NCI-H128 (cell line): ENCODE measurements around the gene KLF1.
A peak's percentile ranks its signal among the peaks of the same experiment; 100 is the strongest.
"Not testable (repeated sequence)": the region's sequence is repeated elsewhere in the genome, so short reads cannot be mapped to it uniquely, and the experiment has no call there.

Experiments
- DNase-seq: peaks from one replicate; lab custom pipeline; 2025; ENCODE audit not compliant: unreplicated experiment; lab: John Stamatoyannopoulos, UW

Gene KLF1

DNA sequence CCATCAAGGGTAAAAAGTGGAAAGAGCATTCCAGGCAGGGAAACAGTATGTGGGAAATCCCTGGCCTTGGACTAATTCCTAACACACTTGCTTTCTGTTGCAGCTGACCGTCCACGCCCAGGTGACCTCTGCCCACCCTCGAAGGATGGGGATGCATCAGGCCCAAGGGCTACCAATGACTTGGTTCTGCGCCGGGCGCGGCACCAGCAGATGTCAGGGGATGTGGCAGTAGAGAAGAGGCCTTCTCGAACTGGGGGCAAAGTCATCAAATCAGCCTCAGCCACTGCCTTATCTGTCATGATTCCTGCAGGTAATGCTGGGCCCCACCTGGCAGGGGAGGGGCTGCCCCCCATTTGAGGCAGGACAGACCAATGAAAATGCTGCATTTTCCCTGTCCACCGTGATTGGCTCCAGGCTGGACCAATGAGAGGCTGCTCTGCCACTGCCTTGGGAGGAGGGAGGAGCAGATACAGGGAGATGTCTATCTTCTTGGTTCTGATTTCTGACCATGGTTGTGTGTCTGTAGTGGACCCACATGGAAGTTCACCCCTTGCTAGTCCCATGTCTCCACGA, 18.4 kb downstream of the KLF1 start:
- no peak for DNase-seq

DNA sequence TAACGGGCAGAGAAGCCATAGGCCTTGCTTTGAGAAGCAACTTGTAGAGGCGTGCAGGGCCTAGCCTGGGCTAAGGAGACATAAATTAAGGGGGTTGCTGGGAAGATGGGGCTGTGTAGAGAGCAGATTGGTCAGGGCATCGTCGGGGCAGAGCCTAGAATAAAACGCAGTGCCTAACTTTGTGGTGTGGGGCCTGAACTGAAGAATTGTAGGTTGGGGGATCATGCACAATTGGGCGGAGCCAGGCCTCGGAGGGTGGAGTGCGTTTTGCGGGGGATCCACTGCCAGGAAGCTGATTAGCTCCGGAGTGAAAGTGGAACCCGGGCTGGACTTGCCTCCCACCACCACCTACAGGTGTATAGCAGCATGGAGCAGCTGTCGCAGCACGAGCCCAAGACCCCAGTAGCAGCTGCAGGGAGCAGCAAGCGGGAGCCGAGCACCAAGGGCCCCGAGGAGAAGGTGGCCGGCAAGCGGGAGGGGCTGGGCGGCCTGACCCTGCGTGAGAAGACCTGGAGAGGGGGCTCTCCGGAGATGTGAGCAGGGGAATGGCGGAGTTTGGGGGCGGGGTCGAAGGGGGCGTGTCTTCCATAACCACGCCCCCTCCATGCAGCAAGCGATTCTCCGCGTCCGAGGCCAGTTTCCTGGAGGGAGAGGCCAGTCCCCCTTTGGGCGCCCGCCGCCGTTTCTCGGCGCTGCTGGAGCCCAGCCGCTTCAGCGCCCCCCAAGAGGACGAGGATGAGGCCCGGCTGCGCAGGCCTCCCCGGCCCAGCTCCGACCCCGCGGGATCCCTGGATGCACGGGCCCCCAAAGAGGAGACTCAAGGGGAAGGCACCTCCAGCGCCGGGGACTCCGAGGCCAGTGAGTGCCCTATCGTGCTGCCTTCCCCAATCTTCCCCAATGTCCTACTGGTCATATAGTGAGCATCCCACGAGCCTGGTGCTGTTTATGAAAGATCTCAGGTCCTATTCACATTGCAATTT, 19.6 kb downstream of the KLF1 start:
- DNase-seq: no peak

DNA sequence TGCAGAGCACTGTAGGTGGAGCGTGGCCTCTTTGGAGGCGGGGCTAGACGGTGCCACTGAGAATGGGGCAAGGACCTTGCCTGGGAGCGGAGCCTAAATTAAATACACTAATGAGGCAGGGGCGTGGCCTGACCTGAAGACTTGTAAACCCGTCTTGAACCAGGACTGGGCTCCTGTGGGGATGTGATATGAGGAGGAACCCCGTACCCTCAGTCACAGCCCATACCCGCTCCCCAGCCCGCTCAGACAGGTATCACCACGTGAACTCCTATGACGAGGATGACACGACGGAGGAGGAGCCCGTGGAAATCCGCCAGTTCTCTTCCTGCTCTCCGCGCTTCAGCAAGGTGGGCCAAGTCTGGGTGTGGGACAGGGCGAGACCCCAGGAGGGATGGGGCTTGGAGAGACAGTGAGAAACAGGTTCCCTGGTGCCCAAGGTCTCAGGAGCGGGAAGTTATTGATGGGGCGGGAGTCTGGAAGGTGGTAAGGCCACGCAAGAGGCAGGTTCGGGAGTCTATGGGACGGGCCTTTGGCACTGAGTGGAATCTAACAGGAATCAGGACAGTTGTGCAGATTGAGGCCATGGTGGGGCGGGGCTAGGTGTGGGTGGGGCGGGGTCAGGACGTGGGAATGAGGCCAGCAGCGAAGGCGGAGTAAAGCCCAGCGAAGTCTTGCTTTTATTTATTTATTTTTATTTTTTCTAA, 20.4 kb downstream of the KLF1 start:
- no peak for DNase-seq

DNA sequence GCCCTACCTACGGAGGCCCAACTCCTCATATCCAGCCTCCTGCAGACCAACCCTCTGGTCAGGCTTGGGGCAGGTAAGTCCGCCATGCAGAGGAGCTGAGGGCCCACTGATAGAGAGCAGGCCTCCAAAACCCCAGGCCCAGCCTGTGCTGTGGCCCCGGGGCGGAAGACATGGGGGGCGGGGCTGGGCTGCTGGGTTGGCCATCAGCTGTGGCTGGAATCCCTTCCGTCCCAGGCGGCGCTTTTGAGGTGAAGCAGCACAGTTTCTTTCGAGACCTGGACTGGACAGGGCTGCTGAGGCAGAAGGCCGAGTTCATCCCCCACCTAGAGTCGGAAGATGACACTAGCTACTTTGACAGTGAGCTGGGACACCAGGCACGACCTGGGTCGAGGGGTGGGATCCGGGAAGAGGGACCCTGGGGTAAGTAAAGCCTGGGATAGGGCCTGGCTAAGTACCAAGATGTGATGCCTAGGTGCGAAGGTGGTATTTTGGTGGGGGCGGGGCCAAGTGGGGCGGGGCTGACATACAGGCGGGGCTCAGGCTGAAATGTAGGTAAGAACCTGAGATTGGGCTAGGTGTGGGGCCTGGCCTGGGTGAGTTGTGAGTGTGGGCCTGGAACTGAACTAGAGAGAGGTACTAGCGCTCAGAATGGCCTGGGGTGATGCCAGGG, 21.1 kb downstream of the KLF1 start:
- no peak for DNase-seq

DNA sequence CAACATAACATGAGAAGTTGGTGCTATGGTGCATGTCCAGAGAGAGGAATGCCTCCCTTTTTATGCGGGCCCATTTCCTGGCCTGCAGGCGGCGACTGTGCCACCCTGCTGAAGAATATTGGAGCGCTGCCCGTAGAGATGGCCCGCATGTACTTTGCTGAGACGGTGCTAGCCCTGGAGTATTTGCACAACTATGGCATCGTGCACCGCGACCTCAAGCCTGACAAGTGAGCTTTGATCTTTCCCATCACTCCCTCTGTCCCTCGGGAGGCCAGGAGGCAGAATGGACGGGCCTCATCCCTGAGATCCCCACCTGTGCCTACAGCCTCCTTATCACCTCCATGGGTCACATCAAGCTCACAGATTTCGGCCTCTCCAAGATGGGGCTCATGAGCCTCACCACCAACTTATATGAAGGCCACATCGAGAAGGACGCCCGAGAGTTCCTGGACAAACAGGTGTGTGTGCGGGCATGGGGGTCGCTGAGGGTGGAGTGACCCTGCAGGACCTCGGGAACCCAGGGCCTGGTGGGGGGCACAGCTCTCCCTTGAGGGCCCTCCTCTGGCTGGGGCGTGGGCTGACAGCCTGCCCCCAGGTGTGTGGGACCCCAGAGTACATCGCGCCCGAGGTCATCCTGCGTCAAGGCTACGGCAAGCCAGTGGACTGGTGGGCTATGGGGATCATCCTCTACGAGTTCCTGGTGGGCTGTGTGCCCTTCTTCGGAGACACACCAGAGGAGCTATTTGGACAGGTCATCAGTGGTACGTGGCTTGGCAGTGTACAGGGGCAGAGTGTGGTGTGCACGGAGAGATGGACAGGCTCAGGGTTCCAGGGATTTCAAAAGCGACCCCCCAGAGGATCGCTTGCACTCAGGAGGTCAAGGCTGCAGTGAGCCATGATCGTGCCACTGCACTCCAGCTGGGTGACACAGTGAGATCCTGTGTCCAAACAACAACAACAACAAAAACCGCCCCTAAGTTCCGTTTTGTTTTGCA, 22.0 kb downstream of the KLF1 start:
- DNase-seq: no peak

DNA sequence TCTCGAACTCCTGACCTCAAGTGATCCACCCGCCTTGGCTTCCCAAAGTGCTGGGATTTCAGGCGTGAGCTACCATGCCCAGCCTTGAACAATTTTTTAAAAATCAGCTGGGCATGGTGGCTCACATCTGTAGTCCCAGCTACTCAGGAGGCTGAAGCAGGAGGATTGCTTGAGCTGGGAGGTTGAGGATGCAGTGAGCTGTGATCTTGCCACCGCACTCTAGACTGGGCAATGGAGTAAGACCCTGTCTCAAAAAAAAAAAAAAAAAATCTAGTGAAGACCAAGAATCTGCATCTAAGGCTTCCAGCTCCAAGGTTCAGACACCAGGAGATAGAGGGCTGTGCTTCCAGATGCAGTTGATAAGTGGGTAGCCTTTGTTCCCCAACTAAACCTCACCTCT, 22.9 kb downstream of the KLF1 start:
- DNase-seq: no peak

DNA sequence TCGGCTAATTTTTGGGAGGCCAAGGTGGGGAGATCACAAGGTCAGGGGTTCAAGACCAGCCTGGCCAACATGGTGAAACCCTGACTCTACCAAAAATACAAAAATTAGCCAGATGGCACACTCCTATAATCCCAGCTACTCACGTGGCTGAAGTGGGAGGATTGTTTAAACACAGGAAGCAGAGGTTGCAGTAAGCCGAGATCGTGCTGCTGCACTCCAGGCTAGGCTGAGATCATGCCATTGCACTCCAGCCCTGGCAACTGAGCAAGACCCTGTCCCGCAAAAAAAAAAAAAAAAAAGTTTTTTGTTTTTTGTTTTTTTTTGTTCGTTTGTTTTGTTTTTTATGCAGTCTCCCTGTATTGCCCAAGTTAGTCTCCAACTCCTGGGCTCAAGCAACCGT, 27.5 kb downstream of the KLF1 start:
- no peak for DNase-seq

DNA sequence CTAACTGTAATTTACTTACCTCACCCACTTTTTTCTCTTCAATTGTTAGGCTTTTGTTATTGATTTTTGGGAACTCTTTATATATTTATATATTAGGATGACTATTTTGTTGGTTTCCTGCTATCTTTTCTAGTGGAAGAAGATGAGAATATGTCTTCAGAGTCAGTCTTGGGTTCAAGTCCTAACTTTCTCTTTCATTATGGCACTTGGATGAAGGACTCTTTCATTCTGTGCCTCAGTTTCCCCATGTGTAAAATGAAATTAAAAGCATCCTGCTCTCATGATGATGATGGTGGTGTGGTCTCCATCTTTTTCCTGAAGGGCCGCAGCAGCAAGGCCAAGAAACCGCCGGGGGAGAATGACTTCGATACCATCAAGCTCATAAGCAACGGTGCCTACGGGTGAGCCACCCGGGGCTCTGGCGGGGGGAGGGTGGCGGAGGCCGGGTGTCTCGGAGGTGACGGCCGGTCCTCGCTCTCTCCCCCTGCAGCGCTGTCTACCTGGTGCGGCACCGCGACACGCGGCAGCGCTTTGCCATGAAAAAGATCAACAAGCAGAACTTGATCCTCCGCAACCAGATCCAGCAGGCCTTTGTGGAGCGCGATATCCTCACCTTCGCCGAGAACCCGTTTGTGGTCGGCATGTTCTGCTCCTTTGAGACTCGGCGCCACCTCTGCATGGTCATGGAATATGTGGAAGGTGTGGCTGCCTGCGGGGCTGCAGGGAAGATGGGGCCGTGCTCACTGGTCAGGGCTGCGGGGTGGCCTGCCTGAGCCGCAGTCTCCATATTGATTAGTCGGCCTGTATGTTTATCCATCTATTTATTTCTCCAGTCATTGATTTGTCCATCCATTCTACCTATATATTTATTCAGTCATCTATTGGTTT, 28.7 kb downstream of the KLF1 start:
- no peak for DNase-seq

DNA sequence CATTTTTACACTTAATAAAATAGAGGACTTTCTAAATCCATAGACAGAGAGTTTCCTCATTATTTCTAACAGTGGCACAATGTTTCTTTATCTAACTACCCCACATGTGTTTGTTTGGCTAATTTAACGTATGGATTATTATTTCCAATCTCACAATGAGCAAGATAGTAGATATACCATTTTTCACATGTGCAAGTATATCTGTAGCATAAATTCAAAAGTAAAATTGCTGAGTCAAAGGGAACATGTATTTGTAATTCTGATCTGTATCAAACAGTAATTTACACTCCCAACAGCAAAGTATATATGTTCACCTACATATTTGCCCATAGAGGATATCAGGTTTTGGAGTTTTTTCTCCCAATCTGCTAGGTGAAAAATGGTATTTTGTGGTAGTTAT, 30.3 kb downstream of the KLF1 start:
- no peak for DNase-seq

DNA sequence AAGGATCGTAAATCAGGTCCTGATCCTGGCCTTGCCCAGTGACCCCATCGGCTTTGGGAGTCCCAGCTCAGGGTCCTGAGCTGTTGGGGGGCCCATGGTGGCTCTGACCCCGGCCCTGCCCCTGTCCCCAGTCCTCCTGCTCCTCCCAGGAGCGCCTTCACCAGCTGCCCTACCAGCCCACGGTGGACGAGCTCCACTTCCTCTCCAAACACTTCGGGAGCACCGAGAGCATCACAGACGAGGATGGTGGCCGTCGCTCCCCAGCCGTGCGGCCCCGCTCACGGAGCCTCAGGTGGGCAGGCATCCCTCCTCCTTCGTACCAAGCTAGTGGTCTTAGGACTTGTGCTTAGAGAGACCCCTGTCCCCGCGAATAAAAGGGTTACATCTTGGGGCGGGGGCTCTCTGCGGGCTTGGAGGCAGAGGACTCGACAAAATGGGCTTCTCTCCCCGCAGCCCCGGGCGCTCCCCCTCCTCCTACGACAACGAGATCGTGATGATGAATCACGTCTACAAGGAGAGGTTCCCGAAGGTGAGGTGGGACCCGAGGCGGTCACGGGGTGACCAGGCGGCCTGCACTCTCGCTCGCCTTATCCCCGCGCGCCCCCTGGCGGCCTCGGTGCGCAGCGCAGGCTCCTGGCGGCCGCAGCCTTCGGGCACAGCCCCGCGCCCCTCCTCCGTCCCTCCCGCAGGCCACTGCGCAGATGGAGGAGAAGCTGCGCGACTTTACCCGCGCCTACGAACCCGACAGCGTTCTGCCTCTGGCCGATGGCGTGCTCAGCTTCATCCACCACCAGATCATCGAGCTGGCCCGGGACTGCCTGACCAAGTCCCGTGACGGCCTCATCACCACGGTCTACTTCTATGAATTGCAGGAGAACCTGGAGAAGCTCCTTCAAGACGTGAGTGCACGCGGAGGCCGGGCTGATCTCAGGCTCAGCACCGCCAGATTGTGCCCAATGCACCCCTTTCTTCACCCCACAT, 39.6 kb downstream of the KLF1 start:
- peak; percentile 45 for DNase-seq

DNA sequence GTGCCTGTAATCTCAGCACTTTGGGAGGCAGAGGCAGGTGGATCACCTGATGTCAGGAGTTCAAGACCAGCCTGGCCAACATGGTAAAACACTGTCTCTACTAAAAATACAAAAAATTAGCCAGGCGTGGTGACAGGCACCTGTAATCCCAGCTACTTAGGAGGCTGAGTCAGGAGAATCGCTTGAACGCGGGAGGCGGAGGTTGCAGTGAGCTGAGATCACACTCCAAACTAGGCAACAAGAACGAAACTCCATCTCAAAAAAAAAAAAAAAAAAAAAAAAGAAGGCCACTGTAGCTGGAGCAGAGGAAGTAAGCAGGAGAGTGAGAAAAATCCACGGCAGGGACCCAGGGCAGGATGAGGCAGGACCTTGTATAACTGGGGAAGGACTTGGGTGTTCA, 40.4 kb downstream of the KLF1 start:
- DNase-seq: not testable (repeated sequence)

DNA sequence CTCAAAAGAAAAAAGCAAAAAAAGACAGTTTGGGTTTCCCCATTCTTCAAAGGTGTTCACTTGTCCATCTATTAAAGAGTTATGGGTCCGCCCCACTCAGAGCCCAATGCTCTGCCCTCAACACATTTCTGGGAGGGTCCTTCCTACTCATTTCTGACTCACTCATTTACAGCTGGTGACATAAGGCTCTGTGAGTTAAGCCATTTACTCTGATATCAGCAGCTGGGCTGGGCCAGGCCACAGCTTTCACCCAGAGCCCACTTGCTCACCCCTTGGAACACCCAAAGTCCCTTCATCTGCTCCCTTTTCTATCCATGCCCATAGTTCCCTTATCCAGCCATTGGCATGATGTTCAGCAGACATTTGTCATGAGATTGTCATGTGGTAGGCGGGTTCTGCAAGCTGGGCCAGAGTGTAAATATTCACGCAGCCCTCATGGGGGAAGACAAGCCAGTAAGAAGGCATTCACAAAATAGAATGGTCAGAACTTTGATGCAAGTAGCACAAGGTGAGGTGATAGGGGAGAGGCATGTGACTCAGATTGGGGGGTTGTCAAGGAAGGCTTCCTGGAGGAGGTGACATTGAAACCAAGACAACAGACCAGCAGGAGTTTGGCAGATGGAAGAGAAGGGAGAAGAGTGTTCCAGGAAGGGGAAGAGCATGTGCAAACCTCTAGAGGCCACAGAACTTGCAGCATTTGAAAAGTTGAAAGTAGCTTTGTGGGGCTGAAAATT, 42.8 kb downstream of the KLF1 start:
- no peak for DNase-seq

DNA sequence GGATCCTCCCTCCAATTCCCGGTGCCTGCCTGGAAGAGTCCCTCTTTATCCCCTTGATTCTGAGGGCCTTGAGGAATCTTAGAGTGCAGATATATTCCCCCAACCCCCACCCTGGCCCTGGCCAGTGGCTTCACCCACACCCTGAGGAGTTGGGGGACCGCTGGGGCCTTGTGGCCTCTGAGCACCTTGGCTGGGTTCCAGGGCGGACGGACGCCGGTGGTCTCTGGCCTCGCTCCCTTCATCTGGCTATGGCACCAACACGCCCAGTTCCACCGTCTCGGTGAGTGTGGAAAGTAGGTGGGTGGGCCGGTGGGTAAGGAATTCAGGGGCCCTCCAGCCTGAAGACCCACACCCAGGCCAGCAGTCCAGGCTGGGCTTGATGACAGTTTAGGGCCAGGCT, 43.7 kb downstream of the KLF1 start:
- DNase-seq: no peak

DNA sequence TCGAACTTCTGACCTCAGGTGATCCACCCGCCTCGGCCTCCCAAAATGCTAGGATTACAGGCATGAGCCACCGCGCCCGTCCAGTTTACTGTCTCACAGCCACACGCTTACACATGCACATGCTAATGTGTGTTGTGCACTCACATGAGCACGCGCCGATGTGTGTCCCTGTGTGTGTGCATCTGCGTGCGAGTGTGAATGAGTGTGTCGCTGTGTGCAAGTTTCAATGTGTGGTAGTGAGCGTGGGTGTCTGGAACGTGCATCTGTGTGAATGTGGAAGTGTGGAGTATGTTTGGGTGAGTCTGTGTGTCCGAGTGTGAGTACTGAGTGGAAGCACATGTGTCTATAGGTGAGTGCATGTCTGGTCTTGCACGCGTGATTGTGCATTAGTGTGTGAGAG, 44.5 kb downstream of the KLF1 start:
- no peak for DNase-seq

DNA sequence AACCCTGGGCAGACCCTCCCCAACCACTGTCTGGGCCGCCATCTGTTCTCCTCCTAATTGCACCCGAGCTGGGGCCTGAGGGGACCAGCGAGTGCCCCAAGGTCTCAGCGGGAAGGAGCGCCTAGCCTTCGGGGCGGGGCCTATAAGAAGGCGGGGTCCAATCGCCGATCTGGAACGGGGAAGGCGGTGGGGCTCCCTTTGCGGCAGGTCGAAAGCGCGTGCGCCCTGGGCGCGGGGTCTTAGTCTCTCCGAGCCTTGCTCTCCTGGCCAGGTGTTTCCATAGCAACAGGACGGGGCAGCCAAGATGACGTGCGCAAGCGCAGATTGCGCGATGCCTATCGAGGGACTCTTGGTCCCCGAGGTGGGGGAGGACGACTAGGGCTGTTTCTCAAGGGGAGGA, 45.9 kb downstream of the KLF1 start:
- DNase-seq: no peak

DNA sequence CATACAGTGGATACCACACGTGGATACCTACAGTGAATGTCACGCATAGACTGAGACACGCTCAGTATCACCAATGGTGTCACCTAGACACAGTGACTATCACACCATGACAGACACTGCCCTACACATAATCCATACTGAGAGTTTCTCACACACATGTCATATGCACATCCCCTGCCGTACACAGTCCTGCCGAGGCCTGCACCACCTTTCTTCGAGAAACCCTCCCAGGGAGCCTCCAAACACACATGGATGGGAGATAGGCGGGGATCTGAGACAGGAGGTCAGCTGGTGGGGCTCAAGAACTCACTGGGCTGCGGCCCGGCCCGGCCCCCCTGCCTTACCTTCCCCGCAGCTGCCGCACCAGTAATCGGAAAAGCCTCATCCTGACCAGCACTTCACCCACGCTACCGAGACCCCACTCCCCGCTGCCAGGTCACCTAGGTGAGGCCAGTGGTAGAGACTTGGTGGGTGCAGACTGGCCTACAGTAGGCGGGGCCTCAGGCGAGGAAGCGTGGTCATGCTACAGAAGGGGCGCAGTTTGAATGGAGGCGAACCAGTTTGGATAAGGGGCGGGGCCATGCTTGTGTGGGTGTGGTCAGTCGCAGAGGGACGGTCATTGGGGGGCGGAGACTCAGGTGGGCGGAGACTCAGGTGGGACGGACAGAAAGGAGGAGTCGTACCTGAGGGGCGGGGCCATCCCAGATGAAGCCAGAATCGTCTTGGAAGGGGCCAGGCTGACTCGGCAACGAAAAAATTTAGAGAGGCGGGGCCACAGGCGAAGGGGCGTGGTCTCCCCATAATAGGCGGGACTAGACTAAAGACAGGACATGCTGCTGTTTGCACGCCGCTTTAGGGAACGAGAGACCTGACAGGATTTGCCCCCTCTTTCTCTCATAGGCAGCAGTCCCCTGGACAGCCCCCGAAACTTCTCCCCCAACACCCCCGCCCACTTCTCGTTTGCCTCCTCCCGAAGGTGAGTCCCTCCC, 46.6 kb downstream of the KLF1 start:
- DNase-seq: no peak
